NCI-H187 treated with DMSO at 0.1 percent for 48 hours (cell line): ENCODE data around the gene MAGI2.
"Not testable (repeated sequence)": the region's sequence is repeated elsewhere in the genome, so short reads cannot be mapped to it uniquely, and the experiment has no call there.

Experiments used
- DNase-seq: peaks from one replicate; lab custom pipeline; 2025; lab: John Stamatoyannopoulos, UW

MAGI2 gene

DNA sequence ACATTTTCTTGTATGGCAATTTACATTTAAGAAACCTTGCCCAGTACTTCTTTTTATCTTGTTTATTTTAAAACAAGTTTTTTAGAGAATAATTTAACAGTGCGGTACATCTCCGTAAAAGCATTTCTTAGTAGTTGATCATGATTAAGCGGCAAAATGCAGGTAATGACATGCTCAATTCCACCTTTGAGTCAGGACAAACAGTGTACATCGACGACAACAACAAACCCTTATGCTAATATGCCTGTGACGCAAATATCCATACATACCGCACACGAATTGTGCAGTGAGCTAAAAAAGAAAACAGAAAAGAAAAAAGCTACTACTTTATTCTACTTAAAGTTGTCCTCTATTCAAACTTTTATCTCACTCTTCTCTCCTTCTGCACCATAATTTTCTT, 1.9 kb downstream of the MAGI2 start:
- no peak for DNase-seq

DNA sequence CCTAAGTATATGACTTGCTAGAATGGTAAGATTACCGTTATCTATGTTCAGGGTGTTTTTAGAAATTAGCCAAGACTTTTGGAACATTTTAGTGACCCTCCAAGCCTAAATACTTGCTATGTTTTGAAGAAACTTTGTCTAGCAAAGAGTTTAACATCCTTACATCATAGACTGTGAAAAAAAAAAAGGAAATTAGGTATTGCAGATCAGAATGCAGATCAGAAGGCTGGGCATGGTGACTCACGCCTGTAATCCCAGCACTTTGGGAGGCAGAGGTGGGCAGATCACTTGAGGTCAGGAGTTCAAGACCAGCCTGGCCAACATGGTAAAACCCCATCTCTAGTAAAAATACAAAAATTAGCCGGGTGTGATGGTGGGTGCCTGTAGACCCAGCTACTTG, 10.7 kb downstream of the MAGI2 start:
- DNase-seq: not testable (repeated sequence)

DNA sequence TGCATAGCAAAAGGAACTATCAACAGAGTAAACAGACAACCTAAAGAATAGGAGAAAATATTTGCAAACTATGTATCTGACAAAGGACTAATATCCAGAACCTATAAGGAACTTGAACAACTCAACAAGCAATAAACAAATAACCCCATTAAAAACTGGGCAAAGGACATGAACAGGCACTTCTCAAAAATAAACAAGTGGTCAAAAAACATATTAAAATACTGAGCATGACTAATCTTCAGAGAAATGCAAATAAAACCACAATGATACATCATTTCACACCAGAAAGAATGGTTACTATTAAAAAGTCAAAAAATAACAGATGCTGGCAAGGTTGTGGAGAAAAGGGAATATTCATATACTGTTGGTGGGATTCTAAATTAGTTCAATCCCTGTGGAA, 17.1 kb downstream of the MAGI2 start:
- DNase-seq: no peak

DNA sequence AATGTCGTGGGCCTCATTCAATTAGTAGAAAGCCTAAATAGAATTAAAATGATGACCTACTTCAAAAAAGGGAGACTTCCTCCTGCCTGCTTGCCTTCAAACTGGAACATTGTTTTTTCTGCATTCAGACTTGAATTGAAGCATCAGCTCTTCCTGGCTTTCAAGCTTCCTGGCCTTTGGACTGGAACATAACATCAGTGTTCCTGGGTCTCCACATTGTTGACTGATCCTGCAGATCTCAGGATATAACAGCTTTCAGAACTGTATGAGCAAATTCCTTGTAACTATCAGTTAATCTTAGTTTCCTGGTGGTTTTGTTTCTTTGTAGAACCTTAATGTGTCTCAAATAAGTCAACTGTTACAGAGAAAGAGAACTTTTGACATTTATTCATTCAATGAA, 18.6 kb downstream of the MAGI2 start:
- DNase-seq: no peak

DNA sequence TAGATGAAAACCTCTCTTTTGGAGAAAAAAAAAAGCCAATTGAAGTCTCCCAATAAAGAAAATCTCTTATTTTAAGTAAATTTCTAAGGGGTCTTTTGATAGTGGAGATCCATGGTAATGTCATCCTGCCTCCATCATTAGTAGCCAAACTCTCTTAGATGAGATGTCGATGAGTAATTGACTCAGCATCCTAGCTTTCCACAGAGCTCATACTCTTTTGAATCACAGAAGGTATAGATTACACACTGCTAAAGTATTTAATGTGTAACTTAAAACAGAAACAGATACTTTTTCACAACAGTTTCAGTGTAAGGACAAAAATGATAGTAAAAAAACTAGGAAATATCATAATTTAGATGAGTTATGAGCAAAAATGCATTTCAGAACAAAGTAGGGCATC, 19.4 kb downstream of the MAGI2 start:
- DNase-seq: no peak

DNA sequence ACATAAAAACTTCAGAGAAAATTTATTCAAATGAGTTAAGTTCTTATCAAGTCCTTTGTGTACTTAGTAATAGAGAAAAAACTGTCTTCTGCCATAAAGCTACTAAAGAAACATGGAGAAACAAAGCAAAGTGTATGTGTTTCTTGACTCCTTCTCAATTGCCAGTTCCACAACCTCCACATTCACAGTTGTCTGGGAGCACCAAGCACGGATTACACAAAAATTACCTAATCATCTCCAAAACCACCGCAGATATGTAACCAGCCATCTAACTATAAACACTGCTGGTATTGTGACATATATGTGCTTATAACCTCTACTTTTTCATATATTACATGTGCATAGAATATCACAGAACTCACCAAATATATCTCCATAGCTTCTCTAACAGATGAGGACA, 23.1 kb downstream of the MAGI2 start:
- no peak for DNase-seq

DNA sequence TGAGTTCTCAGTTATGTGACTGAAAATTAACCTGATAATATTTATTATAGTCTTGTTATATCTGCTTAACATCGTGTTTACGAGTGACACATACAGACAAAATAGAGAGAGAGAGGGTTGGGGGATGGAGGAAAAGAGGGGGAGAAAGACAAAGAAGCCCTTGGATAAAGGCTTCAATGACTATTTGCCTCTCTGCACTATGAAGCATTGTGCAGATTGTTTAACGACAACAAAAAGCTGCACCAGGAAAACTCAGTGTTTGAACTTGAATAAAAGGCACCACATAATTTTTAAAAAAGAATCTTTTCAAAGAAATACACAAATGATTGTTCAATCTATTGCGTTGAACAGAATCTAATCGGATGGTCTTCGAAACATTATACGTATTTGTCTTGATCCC, 27.8 kb downstream of the MAGI2 start:
- no peak for DNase-seq

DNA sequence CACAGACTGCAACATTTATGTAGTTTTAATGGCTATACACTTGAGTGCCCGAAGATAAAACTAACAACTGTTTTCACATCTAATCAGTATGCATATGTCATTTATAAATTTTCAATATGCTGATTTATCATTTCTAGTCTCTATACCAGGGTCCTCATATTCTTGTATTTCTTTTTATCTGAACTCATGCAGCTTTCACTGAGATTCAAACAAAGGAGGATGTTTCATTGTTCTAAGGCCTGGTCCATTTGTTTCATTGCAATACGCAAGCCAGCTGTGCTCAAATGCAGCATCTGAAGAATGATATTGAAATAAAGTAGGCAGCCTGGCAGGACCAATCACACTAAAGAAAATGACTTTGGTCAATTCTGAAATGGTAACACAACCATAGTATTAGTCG, 31.7 kb downstream of the MAGI2 start:
- no peak for DNase-seq

DNA sequence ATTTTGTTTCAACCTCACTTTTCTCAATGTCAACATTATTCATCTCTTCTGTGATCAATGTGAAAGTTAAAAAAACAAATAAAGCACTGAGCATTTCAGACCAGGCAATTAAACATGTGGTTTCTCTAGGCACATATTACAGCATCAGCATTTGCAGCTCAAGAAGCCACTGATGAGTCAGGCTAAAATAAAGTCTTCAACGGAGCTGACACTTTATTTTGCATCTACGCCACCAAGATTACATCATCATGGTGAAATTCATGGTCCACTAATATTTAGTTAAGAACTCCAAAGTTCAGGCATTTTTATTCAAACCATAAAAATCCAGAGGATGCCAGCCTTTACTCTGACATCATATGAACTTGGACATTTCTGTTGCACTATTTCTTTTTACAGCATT, 33.0 kb downstream of the MAGI2 start:
- no peak for DNase-seq

DNA sequence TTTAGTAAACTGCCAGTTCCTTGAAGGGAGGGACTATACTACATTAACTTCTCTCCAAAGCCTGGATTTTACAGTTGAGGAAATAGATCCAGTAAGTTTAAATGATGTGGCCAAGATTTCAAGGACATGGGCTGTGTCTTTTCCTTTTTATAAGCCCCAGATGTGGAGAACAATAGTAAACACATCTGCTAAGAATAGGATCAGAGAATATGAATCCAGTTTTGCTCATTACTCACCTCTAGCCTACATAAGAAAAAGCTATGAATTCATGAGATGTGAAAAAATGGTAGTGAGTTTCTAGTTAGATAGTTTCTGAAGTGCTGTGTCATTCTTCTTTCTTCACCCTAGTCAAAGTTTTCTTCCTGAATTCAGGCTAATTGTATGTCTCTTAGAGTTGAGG, 38.6 kb downstream of the MAGI2 start:
- DNase-seq: no peak

DNA sequence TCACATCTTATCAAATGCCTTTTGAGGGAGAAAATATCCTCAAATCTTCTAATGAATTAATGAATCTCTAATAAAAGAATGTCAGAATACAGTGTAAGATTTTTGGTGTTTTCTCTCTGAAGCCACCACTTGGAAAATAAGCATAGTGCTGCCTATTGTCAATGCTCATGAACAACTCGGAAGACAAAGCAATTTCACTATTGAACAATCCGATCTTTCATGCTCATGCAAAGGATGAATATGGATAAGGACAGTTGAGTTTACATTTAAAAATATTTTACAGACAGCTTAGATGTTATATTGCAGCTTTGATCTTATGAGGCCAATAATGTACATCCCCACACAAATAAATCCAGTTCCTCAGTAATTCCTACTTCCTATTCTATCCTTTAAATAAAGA, 40.6 kb downstream of the MAGI2 start:
- no peak for DNase-seq

DNA sequence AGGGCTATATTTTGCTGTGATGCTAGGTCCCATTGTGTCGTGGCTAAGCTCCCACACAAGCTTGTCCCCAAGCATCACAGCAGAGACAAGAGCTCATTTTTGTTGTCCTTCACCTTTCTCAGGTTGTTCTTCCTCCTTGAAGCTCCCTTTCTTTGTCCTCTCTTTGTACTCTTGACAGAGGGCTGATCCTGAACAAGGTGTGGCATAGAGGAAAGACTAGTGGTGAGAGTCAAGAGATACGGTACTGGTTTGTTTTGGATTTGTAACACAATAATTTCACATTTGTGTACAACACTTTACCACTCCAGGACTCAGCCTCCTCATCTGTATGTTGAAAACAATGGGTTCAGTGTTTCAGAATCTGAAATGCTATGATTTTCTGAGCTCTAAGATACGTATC, 41.0 kb downstream of the MAGI2 start:
- no peak for DNase-seq

DNA sequence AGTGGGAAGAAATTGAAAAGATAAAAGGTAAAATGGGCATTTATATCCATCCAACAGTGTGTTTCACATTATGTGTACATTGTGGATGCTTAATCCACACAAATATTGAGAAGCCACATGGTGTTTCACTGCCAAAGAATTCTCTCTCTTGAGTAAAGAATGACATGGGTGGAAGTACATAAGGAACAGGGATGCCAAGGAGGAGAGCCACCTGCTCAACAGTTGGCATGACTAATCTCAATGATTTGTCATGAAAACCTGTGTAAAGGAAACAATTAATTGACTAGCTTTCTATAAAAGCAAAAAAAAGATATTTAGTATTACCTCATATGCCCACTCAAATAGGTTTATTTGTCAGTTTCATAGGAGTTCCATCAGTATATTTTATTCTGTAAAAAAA, 43.1 kb downstream of the MAGI2 start:
- no peak for DNase-seq

DNA sequence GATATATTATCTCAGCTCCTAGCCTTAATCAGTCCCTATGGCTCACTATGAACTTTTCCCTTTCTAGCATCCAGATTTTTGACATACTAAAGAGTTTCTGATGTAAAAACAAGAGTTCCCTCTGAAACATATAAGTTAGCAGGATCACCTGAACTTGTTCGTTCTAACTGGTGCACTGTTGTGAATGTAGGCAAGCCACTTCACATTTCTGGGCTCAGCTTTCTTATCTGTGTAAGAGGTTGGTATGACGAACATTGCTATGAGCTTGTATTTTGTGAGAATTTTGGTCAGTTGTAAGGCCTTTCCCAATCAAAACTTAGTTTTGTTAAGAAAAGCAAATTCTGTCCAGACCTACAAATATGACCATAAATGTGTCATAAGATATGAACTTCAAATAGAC, 46.1 kb downstream of the MAGI2 start:
- DNase-seq: no peak

DNA sequence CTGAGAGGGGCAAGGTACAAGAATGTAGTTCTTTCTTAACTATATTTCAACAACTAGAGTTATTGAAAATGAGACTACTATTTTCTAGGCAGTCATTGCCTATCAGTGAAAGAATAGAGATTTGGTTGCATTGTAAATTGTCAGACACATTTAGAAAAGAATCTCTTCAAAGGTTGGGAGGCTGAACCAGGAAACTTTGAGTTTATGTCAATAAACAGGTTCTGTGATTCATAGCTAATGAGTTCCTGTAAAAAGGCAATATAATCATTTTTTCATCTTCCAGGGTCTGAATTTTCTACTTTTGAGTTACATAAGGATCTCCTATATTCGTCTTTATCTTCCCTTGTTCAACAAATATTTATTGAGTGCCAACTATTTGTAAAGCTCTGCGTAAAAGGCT, 47.1 kb downstream of the MAGI2 start:
- DNase-seq: no peak

DNA sequence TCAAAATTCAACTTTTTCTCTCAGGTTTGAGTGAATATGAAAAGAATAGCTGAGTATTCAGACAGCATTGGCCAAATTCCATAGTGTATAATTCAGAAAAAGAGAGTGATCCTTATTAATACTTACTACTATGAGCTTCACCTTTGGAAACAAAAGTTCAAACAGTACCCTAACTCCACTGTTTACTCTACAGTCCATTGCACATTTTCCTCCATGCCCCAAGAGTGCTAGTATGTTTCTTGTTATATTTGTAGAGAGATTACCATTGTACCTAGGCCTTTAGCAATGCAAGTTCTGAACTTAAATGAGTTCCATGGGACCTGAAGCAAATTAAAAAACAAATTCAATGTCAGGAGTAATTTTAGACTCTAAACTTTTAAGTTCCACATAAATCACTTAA, 48.1 kb downstream of the MAGI2 start:
- DNase-seq: no peak

DNA sequence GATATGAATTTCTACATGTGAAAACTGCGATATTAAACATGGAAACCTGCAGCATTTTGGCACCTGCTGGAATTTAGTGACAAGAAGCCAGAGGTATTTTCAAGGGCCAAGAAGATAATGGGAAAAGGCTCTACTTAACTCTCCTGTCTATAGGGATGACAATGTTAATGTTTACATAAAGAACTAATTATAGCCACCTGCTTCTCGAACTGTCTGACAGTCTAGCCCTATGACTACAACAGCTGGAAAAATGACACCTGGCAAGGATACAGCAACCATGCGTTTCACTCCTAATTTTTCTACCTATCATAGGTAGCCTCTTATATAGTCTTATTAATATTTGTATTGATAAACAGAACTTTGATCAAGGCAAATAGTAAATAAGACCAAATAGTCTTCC, 49.6 kb downstream of the MAGI2 start:
- peak; percentile 64 for DNase-seq

DNA sequence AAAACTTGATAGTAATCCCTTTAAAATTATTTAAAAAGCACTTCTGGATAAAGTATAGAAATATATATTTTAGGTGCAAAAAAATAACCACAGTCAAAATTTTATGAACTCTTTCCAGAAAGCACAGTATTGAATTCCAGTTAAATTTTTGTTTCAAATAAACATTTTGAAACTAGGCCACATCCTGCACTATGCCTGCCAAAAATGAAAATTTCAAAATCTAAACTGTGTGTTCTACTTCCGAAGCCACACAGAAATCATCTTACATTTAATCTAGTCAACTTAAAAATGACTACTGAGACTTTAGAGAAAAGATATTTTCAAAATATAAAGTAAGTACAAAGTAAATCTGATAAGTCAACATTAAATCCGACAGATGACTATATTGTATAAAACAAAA, 50.0 kb downstream of the MAGI2 start:
- no peak for DNase-seq

DNA sequence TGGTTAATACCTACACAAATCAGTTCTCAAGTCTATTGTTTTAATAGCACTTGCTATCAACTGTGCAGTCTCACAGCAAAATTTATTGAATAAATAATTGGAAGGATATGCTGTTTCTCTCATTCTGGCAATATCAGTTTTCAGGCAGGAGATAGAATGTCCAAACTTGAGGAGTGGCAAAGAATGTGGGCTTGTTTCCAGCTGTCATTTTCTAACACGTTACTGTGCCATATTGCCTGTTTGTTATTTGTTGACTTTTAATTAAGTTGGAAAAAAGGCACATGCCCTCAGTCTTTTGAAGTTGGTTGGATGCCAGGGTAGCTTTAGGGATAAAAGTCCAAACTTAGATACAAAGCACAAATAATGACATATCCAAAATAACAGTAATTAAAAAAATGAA, 52.2 kb downstream of the MAGI2 start:
- no peak for DNase-seq

DNA sequence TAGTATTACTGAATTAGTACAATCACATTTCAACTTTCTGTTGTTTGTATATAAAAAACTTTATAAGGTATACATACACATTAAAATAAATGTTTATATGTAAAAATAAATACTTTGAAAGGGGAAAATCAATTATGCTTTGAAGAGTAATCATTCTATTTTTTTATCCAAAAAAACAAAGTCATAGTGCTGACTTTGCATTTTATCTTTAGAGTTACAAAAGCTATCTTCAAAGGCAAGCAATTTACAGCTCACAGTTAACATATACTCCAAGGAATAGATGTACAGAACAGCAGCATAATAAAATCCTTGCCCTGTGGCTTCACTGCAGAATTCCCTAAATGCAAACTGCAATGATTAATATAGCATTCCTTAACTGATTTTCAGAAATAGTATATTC, 53.2 kb downstream of the MAGI2 start:
- DNase-seq: no peak

DNA sequence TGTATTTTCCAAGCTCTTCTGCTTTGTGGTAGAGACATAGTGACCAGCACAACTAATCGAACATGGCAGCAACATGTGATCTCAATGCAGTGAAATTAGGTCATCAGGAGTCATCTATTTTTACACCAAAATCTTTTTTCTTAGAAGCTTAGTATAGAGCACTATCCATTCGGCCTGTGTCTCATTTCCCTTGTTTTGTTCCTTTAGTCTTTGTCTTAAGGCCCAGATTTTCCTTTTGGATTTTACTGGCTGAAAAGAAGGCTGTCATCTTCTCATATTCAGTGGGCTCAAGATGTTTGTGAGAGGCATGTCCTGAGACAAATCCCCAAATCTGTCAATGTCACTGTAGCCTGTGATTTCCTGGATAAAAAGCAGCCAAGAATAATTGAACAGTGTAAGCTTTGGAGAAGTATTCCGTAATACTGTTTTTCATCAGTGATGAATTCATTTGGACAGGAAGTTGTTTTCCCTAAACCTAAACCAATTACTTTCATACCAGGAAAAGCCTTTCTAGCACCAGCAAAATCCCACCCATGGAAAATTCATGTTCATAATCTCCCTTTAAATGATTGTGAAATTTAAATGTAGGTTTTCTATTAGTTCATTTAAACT, 55.2 kb downstream of the MAGI2 start:
- no peak for DNase-seq

DNA sequence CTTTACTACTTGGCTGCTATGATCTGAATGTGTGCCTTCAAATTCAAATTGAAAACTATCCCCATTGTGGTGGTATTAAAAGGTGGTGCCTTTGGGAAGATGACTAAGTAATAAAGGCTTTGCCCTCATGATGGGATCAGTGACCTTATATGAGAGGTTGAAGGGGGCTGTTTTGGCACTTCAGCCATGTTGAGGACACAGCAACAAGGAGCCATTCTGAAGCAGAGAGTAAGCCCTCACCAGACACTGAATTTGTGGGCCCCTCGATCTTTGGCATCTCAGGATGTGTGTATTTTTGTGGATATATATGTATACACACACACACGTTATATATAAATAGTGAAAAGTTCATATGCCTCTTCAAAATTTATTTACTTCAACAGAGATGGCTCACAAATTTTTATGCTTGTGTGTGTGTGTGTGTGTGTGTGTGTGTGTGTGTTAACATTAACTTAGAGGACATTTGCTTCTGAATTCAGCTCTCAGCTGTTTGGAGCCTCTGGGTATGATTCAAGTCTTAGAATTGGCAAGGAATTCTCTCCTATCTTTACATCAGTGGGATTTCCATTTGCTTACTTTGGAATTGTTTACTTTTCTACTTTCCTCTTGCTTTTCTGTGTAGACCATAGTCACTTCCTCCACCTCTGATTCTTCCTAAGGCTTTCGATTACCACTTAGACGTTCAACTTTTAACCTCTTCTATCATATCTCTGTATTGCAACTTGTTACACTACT, 66.6 kb downstream of the MAGI2 start:
- DNase-seq: no peak

DNA sequence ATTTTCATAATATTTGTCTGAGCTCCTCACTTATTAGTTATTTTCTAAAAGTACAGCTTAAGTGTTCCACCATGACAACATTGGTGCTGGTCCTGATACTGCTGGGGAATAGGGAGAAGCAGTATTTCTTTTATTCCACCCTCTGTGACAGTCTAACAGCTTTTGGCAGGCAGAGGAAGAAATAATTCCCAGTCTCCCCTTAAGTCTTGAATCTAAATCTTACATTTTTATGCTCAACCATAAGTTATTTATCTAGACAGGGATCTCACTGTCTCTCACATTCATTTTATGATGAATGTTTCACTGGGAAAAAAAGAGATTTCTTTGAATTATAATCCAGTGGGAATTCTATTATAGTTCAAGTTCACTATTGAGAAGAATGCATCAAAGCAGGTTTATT, 71.5 kb downstream of the MAGI2 start:
- no peak for DNase-seq

DNA sequence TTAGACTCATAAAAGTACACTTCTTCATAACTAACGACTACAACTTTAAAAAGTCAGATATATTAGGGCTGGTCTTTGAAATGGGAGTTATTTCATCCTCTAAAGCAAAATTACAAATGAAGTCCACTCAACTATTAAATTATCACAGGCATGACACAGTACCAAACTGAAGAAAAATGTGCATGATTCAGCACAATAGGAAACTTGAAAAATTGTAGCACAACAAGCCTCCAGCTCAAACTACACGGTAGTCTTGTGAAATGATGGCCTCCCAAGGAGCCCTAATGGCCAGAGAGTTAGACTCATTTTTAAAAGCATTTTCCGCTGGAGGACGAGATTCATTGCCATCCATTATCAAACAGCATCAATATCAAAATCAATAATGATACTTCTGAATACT, 76.4 kb downstream of the MAGI2 start:
- DNase-seq: no peak
